Measurements from ENCODE around the gene TTLL11. TPM values are rescaled to one million over a fixed set of nuclear protein-coding genes. Genes with fewer than 3 reads are reported as not detected.

TTLL11 gene
- total and polyA plus RNA-seq, 2 experiments from 2014 or later: 5.1 to 6.3 TPM

GRCh38 chr9:121816845-121817450, 276.2 kb downstream of the TTLL11 start:
- Histone ChIP-seq H3K9ac (no peak overlapping the region), H3K27ac (no peak overlapping the region), H3K79me2 (ENCODE audit: insufficient read depth) (no peaks in the 10 kb centered on the region), H3K27me3 (replicated peaks; ENCODE audit: insufficient read depth) (no peaks in the 10 kb centered on the region), H2AFZ (no peak overlapping the region), H4K20me1 (ENCODE audit: insufficient read depth) (no peaks in the 10 kb centered on the region), H3K36me3 (ENCODE audit: low read depth) (no peaks in the 10 kb centered on the region), H3F3A (ENCODE audit: insufficient read depth) (no peaks in the 10 kb centered on the region), H3K9me3 (ENCODE audit: low read depth) (no peaks in the 10 kb centered on the region), H3K4me3 (no peak overlapping the region), H3K4me2 (ENCODE audit: unreplicated experiment) (no peak overlapping the region), H3K9me2 (ENCODE audit: insufficient read depth) (no peaks in the 10 kb centered on the region), H3K4me1 (ENCODE audit: insufficient read depth) (peaks cover 10% of the 10 kb centered on the region)
- 72 to 76% methylated on average over 12 of the region's 12 CpGs for WGBS, 2 experiments (ENCODE audit: low coverage in 1 of 2, low lambda C conversion rate in 2 of 2, missing lambda C conversion rate in 2 of 2)
- no peak for DNase-seq
- no peak for TF ChIP-seq EZH2 (IDR thresholded peaks at IDR 0.05; ENCODE audit: insufficient read depth, poor library complexity, severe bottlenecking)
- no peak for TF ChIP-seq EZH2phosphoT487 (IDR thresholded peaks at IDR 0.05; ENCODE audit: insufficient read depth, low read depth)
- in situ Hi-C loops (cut with MboI): no loop called here

DNA sequence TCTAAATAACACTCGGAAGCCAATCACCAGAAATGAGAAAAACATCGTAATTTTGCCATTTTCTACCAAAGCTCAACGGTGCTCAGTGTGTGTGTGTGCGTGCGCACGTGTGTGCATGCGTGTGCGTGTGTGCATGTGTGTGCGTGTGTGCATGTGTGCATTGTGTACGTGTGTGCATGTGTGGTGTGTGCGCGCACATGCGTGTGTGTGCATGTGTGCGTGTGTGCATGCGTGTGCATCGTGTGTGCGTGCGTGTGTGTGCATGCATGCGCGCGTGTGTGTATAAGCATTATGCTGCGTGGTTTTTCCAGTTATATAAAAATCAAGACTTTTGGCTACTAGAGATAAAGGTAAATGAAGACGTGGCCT, 276.7 kb downstream of the TTLL11 start:
- Histone ChIP-seq H3K27ac (no peak overlapping the region), H3K27me3 (replicated peaks; ENCODE audit: insufficient read depth) (no peaks in the 10 kb centered on the region), H2AFZ (no peak overlapping the region), H3K4me2 (ENCODE audit: unreplicated experiment) (no peak overlapping the region), H3F3A (ENCODE audit: insufficient read depth) (no peaks in the 10 kb centered on the region), H3K79me2 (ENCODE audit: insufficient read depth) (no peaks in the 10 kb centered on the region), H3K9ac (no peak overlapping the region), H3K4me3 (no peak overlapping the region), H3K9me3 (ENCODE audit: low read depth) (no peaks in the 10 kb centered on the region), H4K20me1 (ENCODE audit: insufficient read depth) (no peaks in the 10 kb centered on the region), H3K36me3 (ENCODE audit: low read depth) (no peaks in the 10 kb centered on the region), H3K4me1 (ENCODE audit: insufficient read depth) (peaks cover 10% of the 10 kb centered on the region), H3K9me2 (ENCODE audit: insufficient read depth) (no peaks in the 10 kb centered on the region)
- WGBS, 2 experiments (ENCODE audit: low coverage in 1 of 2, low lambda C conversion rate in 2 of 2, missing lambda C conversion rate in 2 of 2): 82 to 87% methylated on average over 23 of the region's 23 CpGs
- TF ChIP-seq EZH2phosphoT487 (IDR thresholded peaks at IDR 0.05; ENCODE audit: insufficient read depth, low read depth) (no peak), EZH2 (IDR thresholded peaks at IDR 0.05; ENCODE audit: insufficient read depth, poor library complexity, severe bottlenecking) (no peak)
- in situ Hi-C loops (cut with MboI): no loop called here
- DNase-seq: no peak

GRCh38 chr9:121815546-121816448, 277.3 kb downstream of the TTLL11 start:
- H3K27me3 ChIP-seq (replicated peaks; ENCODE audit: insufficient read depth): no peaks in the 10 kb centered on the region
- H3F3A ChIP-seq (ENCODE audit: insufficient read depth): no peaks in the 10 kb centered on the region
- no peak for TF ChIP-seq EZH2 (IDR thresholded peaks at IDR 0.05; ENCODE audit: insufficient read depth, poor library complexity, severe bottlenecking)
- TF ChIP-seq EZH2phosphoT487 (IDR thresholded peaks at IDR 0.05; ENCODE audit: insufficient read depth, low read depth): no peak
- no peak overlapping the region for H3K4me2 ChIP-seq (ENCODE audit: unreplicated experiment)
- no peaks in the 10 kb centered on the region for H3K9me2 ChIP-seq (ENCODE audit: insufficient read depth)
- H4K20me1 ChIP-seq (ENCODE audit: insufficient read depth): no peaks in the 10 kb centered on the region
- peaks cover 10% of the 10 kb centered on the region for H3K4me1 ChIP-seq (ENCODE audit: insufficient read depth)
- no peak overlapping the region for H3K9ac ChIP-seq
- H3K79me2 ChIP-seq (ENCODE audit: insufficient read depth): no peaks in the 10 kb centered on the region
- no peak for DNase-seq
- H3K27ac ChIP-seq: no peak overlapping the region
- 76 to 77% methylated on average over 31 of the region's 31 CpGs for WGBS, 2 experiments (ENCODE audit: low coverage in 1 of 2, low lambda C conversion rate in 2 of 2, missing lambda C conversion rate in 2 of 2)
- no peaks in the 10 kb centered on the region for H3K36me3 ChIP-seq (ENCODE audit: low read depth)
- no peaks in the 10 kb centered on the region for H3K9me3 ChIP-seq (ENCODE audit: low read depth)
- in situ Hi-C loops (cut with MboI): no loop called here
- no peak overlapping the region for H2AFZ ChIP-seq
- no peak overlapping the region for H3K4me3 ChIP-seq

- Histone ChIP-seq H4K20me1 (ENCODE audit: insufficient read depth) (no peaks in the 10 kb centered on the region), H3K27ac (no peak overlapping the region), H3K4me1 (ENCODE audit: insufficient read depth) (peaks cover 8% of the 10 kb centered on the region), H3K36me3 (ENCODE audit: low read depth) (no peaks in the 10 kb centered on the region), H3K9me2 (ENCODE audit: insufficient read depth) (no peaks in the 10 kb centered on the region), H3F3A (ENCODE audit: insufficient read depth) (no peaks in the 10 kb centered on the region), H3K9ac (no peak overlapping the region), H2AFZ (no peak overlapping the region), H3K79me2 (ENCODE audit: insufficient read depth) (no peaks in the 10 kb centered on the region), H3K27me3 (replicated peaks; ENCODE audit: insufficient read depth) (no peaks in the 10 kb centered on the region), H3K9me3 (ENCODE audit: low read depth) (no peaks in the 10 kb centered on the region), H3K4me2 (ENCODE audit: unreplicated experiment) (no peak overlapping the region), H3K4me3 (no peak overlapping the region)
- no peak for TF ChIP-seq EZH2phosphoT487 (IDR thresholded peaks at IDR 0.05; ENCODE audit: insufficient read depth, low read depth)
- DNase-seq: no peak
- 61 to 63% methylated on average over 6 of the region's 6 CpGs for WGBS, 2 experiments (ENCODE audit: low coverage in 1 of 2, low lambda C conversion rate in 2 of 2, missing lambda C conversion rate in 2 of 2)
- in situ Hi-C loops (cut with MboI): no loop called here
Measured at GRCh38 chr9:121815084-121815483, 278.0 kb downstream of the TTLL11 start.
